Body of pancreas (tissue), 4 donors: ENCODE results near the gene RALGPS2. TPM values are rescaled to one million over a fixed set of nuclear protein-coding genes. Genes with fewer than 3 reads are reported as not detected.

Experiments used
- ATAC-seq: fragments of 150-250 bp; one replicate; pipeline ENCODE4 v1.9.1; 2016
- DNase-seq, 4 donors: peaks; one replicate each; pipeline ENCODE4 v3.0.0-alpha.2; 2019
- H3K27ac ChIP-seq, 4 donors: fragments of 200-600 bp; sonication (generic); 1 replicate in 3 of 4; 2 replicates in 1 of 4; pipeline versions ENCODE4 v1.5.1 to v1.6.1; 2016 to 2019; ENCODE audit warnings: mild to moderate bottlenecking in 1 of 4, mixed read lengths in 1 of 4, moderate library complexity in 1 of 4
- H3K27me3 ChIP-seq, 2 donors: fragments of 200-600 bp; sonication (generic); one replicate each; pipeline ENCODE4 v1.6.0; 2016; ENCODE audit warnings: mild to moderate bottlenecking in 1 of 2
- H3K36me3 ChIP-seq, 2 donors: fragments of 200-600 bp; sonication (generic); replicated peaks in 1 of 2; 2 replicates each; pipeline ENCODE4 v1.5.1; 2016; ENCODE audit warnings: low read depth in 2 of 2; ENCODE audit not compliant: insufficient read depth in 1 of 2
- H3K4me1 ChIP-seq: fragments of 200-600 bp; sonication (generic); one replicate; pipeline ENCODE4 v1.6.0; 2016
- H3K4me3 ChIP-seq, 2 donors: fragments of 200-600 bp; sonication (generic); 1 replicate in 1 of 2; 2 replicates in 1 of 2; pipeline ENCODE4 v1.5.1; 2016 to 2019
- H3K9me3 ChIP-seq, 3 donors: fragments of 200-600 bp; sonication (generic); 1 replicate in 2 of 3; 2 replicates in 1 of 3; pipeline ENCODE4 v1.5.1; 2016
- CTCF ChIP-seq, 7 experiments: fragments of 450-650 bp in 4 of 7; fragments of 200-600 bp in 3 of 7; sonication (generic) in 3 of 7; IDR thresholded peaks; one replicate each; pipeline ENCODE4 v1.5.1; 2016 to 2019; ENCODE audit warnings: antibody characterized with exemption in 7 of 7
- POLR2A ChIP-seq, 3 donors: fragments of 450-650 bp; IDR thresholded peaks; one replicate each; pipeline ENCODE4 v1.6.1; 2016; ENCODE audit warnings: antibody characterized with exemption in 3 of 3, mild to moderate bottlenecking in 2 of 3
- WGBS, 2 donors: methylation state at CpG; one replicate each; pipeline ENCODE4 v1.1.5; 2017; 5-methylcytosine and 5-hydroxymethylcytosine counted together
- intact Hi-C: fragments of 100-400 bp; cut with DNase I; formaldehyde crosslinking; loops from one replicate; pipeline ENCODE4 v1.15.1; 2023
- total RNA-seq, 2 donors: library from RNA; depleted of rRNA; stranded (reverse); fragments of >200 nt; gene quantifications; one replicate each; pipeline ENCODE4 v1.1.0, GENCODE V29; 2016

Gene RALGPS2
- total RNA-seq, 2 donors from 2014 or later, result 9.1 to 10.9 TPM

GRCh38 chr1:178689769-178690168 is 35.3 kb upstream of the RALGPS2 start:
- DNase-seq (no peak), ATAC-seq (no peak)
- no peaks in the 10 kb centered on the region for H3K9me3 ChIP-seq
- no peaks in the 10 kb centered on the region for H3K4me1 ChIP-seq
- H3K27ac ChIP-seq, result no peak overlapping the region
- no peaks in the 10 kb centered on the region for H3K36me3 ChIP-seq
- no peak overlapping the region for H3K4me3 ChIP-seq
- 48 to 54% methylated on average over 2 of the region's 2 CpGs for WGBS, 2 donors
- H3K27me3 ChIP-seq, result no peaks in the 10 kb centered on the region
- TF ChIP-seq POLR2A (IDR thresholded peaks at IDR 0.05) (no peak), CTCF (IDR thresholded peaks at IDR 0.05) (no peak)
- intact Hi-C loops, result no loop called here

DNA sequence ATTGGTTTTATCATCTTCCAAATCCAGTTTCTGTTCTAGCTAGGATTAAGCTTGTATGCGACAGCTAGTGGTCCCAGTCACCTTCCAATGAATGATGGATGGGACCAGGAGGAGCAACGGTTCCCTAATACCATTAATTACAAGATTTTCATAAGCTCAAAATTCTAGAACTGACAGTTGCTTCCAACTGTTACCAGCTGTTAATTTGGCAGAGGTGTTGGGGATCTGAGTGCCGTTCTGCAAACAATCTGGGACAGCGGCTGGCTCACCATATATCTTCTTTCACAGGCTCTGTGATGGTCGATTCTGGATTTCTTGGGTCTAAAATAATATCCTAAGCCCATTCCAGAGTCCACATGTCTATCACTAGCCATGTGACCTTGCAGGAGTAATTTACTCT is 34.5 kb upstream of the RALGPS2 start:
- ATAC-seq (no peak), DNase-seq (no peak)
- H3K9me3 ChIP-seq, result no peaks in the 10 kb centered on the region
- intact Hi-C loops, result no loop called here
- TF ChIP-seq CTCF (IDR thresholded peaks at IDR 0.05), result no peak
- TF ChIP-seq POLR2A (IDR thresholded peaks at IDR 0.05), result no peak
- no peaks in the 10 kb centered on the region for H3K4me1 ChIP-seq
- H3K36me3 ChIP-seq, result no peaks in the 10 kb centered on the region
- WGBS, 2 donors, result 58 to 70% methylated on average over 5 of the region's 5 CpGs
- H3K27ac ChIP-seq, result no peak overlapping the region
- H3K27me3 ChIP-seq, result no peaks in the 10 kb centered on the region
- H3K4me3 ChIP-seq, result no peak overlapping the region

DNA sequence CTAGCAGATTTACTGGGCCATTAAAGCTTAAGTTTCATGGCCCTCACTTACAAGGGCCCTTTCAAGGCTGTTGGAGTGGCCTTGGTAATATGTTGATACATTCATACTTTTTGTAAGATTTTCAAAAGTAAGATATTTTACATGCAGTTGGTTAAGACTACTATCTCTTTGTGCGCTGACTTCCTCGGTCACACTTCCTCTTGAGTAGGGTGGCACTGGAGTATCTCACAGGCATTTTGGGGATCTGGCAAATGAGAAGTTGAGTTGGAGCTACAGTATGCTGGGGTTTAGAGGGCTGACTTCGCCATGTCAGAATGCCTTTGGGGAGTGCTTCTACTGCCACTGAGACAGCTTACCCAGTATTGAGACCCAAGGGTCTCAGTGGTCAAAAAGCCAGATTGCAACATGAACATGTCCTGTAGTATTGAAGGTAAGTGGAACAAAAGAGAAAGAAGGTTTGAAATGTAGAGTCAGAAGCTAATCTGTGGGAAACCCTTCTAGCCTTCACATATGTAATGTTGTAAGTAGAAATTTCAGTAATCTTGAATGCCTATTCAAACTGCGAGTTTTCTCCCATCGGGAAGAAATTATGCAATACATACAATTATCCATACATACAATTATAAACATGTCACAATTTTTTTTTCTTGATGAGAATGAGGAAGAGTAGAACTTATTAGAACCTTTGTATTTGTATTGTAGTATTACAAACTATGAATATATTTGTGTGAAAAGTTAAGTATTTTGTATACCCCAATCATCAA is 32.3 kb upstream of the RALGPS2 start:
- no peak for DNase-seq
- H3K27me3 ChIP-seq, result no peaks in the 10 kb centered on the region
- no peaks in the 10 kb centered on the region for H3K36me3 ChIP-seq
- H3K9me3 ChIP-seq, result no peaks in the 10 kb centered on the region
- H3K4me3 ChIP-seq, result no peak overlapping the region
- no peaks in the 10 kb centered on the region for H3K4me1 ChIP-seq
- intact Hi-C loops, result no loop called here
- no peak overlapping the region for H3K27ac ChIP-seq
- no peak for ATAC-seq
- TF ChIP-seq POLR2A (IDR thresholded peaks at IDR 0.05) (no peak), CTCF (IDR thresholded peaks at IDR 0.05) (no peak)
- 72 to 89% methylated on average over 5 of the region's 5 CpGs for WGBS, 2 donors

GRCh38 chr1:178693366-178693765 is 31.7 kb upstream of the RALGPS2 start:
- WGBS, 2 donors, result 38 to 86% methylated on average over 2 of the region's 2 CpGs

More at GRCh38 chr1:178693366-178693765, 31.7 kb upstream of the RALGPS2 start:
- Histone ChIP-seq H3K36me3 (no peaks in the 10 kb centered on the region), H3K9me3 (no peaks in the 10 kb centered on the region), H3K27me3 (no peaks in the 10 kb centered on the region), H3K4me1 (no peaks in the 10 kb centered on the region), H3K4me3 (no peak overlapping the region), H3K27ac (no peak overlapping the region)
- DNase-seq (no peak), ATAC-seq (no peak)
- intact Hi-C loops, result no loop called here
- TF ChIP-seq CTCF (IDR thresholded peaks at IDR 0.05), result peak in 1 of 7 experiments; percentile 22
- TF ChIP-seq POLR2A (IDR thresholded peaks at IDR 0.05), result no peak
